GM19240 (cell line): ENCODE results near the gene DCAF4.
"Not testable (repeated sequence)": the region's sequence is repeated elsewhere in the genome, so short reads cannot be mapped to it uniquely, and the experiment has no call there.

Experiments used
- DNase-seq: peaks from one replicate; pipeline ENCODE4 v3.0.0; 2011; ENCODE audit warnings: low spot score; ENCODE audit not compliant: insufficient read length

The DCAF4 gene

GRCh38 chr14:72970058-72970630 is 43.9 kb downstream of the DCAF4 start:
- no peak for DNase-seq

GRCh38 chr14:72970824-72971434 is 44.7 kb downstream of the DCAF4 start:
- no peak for DNase-seq

GRCh38 chr14:72974661-72975060 is 48.4 kb downstream of the DCAF4 start:
- no peak for DNase-seq

- no peak for DNase-seq
Measured at GRCh38 chr14:72975770-72976169, 49.5 kb downstream of the DCAF4 start.

- no peak for DNase-seq
Measured at GRCh38 chr14:72978856-72979255, 52.6 kb downstream of the DCAF4 start.

- no peak for DNase-seq
Measured at GRCh38 chr14:72980863-72981262, 54.6 kb downstream of the DCAF4 start.

- DNase-seq = no peak
Measured at GRCh38 chr14:72982146-72982708, 56.0 kb downstream of the DCAF4 start.

GRCh38 chr14:72986214-72986613 is 60.0 kb downstream of the DCAF4 start:
- DNase-seq = no peak

GRCh38 chr14:72986857-72987256 is 60.6 kb downstream of the DCAF4 start:
- DNase-seq = no peak

- no peak for DNase-seq
Measured at GRCh38 chr14:72990171-72990570, 63.9 kb downstream of the DCAF4 start.

GRCh38 chr14:72996916-72997315 is 70.7 kb downstream of the DCAF4 start:
- no peak for DNase-seq

GRCh38 chr14:72998252-72998903 is 72.1 kb downstream of the DCAF4 start:
- DNase-seq = no peak

GRCh38 chr14:72999316-72999715 is 73.1 kb downstream of the DCAF4 start:
- DNase-seq = no peak

- no peak for DNase-seq
Measured at GRCh38 chr14:73000073-73000472, 73.8 kb downstream of the DCAF4 start.

GRCh38 chr14:73003681-73004080 is 77.4 kb downstream of the DCAF4 start:
- no peak for DNase-seq

GRCh38 chr14:73004641-73005040 is 78.4 kb downstream of the DCAF4 start:
- not testable (repeated sequence) for DNase-seq

- no peak for DNase-seq
Measured at GRCh38 chr14:73007835-73008234, 81.6 kb downstream of the DCAF4 start.

GRCh38 chr14:73008501-73008900 is 82.2 kb downstream of the DCAF4 start:
- no peak for DNase-seq
